IgD-negative memory B cell (primary cell): ENCODE data around the gene PGBD4. TPM values are rescaled to one million over a fixed set of nuclear protein-coding genes. Genes with fewer than 3 reads are reported as not detected.

ENCODE experiments used
- H3K27ac Mint-ChIP-seq, 3 donors: one replicate each; pipeline ENCODE4 v1.8.0; 2020 to 2022; ENCODE audit warnings: mild to moderate bottlenecking in 3 of 3, mixed read lengths in 3 of 3, moderate library complexity in 1 of 3
- H3K27me3 Mint-ChIP-seq: one replicate; pipeline ENCODE4 v1.8.0; 2021; ENCODE audit warnings: mixed read lengths
- H3K36me3 Mint-ChIP-seq: one replicate; pipeline ENCODE4 v1.8.0; 2020; ENCODE audit warnings: mild to moderate bottlenecking, mixed read lengths
- H3K4me1 Mint-ChIP-seq, 3 donors: one replicate each; pipeline ENCODE4 v1.8.0; 2020 to 2022; ENCODE audit warnings: mixed read lengths in 3 of 3, mild to moderate bottlenecking in 1 of 3
- H3K4me3 Mint-ChIP-seq, 4 donors: one replicate each; pipeline ENCODE4 v1.8.0; 2020 to 2022; ENCODE audit warnings: mild to moderate bottlenecking in 4 of 4, mixed read lengths in 4 of 4, moderate library complexity in 3 of 4
- H3K9me3 Mint-ChIP-seq, 3 donors: one replicate each; pipeline ENCODE4 v1.8.0; 2020 to 2021; ENCODE audit warnings: mixed read lengths in 3 of 3, mild to moderate bottlenecking in 1 of 3
- polyA plus RNA-seq: library from polyadenylated mRNA; unstranded; fragments of 300-500 nt; fragmentation: Illumina TruSeq; gene quantifications from one replicate; pipeline ENCODE4 v1.2.3, GENCODE V29; 2021

The PGBD4 gene
- 0.71 TPM for polyA plus RNA-seq

DNA sequence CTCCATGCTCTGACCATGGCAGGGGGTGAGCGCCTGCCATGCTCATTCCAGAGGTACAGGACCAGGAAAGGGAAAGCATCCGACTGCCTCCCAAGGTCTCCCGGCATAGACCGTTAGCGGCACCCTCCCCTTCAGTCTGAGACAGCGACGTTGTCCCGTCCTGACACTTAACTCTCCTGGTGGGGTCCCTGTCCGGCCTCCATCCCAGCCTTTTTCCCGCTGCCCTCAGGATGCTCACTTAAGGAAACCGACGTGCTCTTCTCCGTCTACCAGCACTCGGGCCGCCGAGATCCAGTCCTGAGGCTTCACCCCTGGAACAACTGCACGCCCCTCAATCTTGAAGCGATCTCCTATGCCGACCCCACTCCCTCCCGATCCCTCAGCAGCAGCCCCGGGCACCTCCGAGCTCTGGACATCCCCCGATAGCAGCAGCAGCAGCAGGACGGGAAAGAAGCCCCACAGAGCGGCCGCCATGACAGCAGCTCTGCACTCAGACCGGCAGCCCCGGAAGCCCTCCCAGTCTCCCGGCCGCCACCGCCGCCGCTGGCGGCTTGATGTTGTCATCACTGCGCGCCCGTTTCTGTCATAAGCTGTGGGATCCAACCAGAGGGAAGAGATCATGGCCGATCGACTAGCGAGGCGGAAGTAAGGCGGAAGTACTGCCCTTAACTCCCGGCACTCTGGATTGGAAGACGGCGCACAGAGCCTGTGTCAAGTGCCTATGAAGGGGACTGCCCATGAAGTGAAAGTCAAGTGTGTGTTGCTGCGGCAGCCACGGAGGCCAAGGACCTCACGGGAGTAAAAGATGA, at the start of gene PGBD4, which contains the start of gene EMC7:
Gene PGBD4 (plus strand): TSS at position 718 of the 809 bp plus-strand sequence. CDS start 449 bp downstream, outside the sequence.
Gene EMC7 (minus strand): TSS at position 497 of the 809 bp plus-strand sequence. CDS start 23 bp downstream, at position 474.
- Mint-ChIP-seq H3K4me1 (peaks cover 13 to 36% (median 19%) of the 10 kb centered on the region in 3 donors), H3K27ac (peak within 1 kb of the TSS; percentile 79 to 99 (median 98)), H3K4me3 (peak within 1 kb of the TSS; percentile 76 to 100 (median 97)), H3K27me3 (no peaks in the 10 kb centered on the region), H3K9me3 (peaks cover 0 to 4% (median 0%) of the 10 kb centered on the region in 3 donors), H3K36me3 (peaks cover 6% of the 10 kb centered on the region)

- peaks cover 12 to 25% (median 21%) of the 10 kb centered on the region in 3 donors for H3K9me3 Mint-ChIP-seq
- no peak overlapping the region for H3K27ac Mint-ChIP-seq
- H3K4me3 Mint-ChIP-seq = no peak overlapping the region
- peaks cover 0 to 1% (median 0%) of the 10 kb centered on the region in 3 donors for H3K4me1 Mint-ChIP-seq
- peaks cover 3% of the 10 kb centered on the region for H3K36me3 Mint-ChIP-seq
- H3K27me3 Mint-ChIP-seq = no peaks in the 10 kb centered on the region
These were observed 47.7 kb upstream of the PGBD4 start for GRCh38 chr15:34054081-34054707.

- Mint-ChIP-seq H3K27ac (no peak overlapping the region), H3K27me3 (no peaks in the 10 kb centered on the region), H3K4me1 (peaks cover 0 to 1% (median 0%) of the 10 kb centered on the region in 3 donors), H3K4me3 (no peak overlapping the region), H3K9me3 (peaks cover 2 to 14% (median 7%) of the 10 kb centered on the region in 3 donors), H3K36me3 (peaks cover 1% of the 10 kb centered on the region)
These were observed 45.9 kb upstream of the PGBD4 start for GRCh38 chr15:34055868-34056595.

DNA sequence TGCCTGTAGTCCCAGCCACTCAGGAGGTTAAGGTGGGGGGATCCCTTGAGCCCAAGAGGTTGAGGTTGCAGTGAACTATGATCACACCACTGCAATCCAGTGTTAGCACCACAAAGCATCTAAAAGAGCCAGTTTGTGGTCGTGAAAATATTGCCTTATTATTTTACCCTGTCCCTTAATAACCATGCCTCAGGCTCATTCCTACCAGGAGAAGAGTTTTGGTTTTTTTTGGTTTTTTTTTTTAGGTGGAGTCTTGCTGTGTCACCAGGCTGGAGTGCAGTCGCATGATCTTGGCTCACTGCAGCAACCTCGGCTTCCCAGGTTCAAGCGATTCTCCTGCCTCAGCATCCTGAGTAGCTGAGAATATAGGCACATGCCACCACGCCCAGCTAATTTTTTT, 45.0 kb upstream of the PGBD4 start:
- no peak overlapping the region for H3K4me3 Mint-ChIP-seq
- H3K36me3 Mint-ChIP-seq = peaks cover 1% of the 10 kb centered on the region
- peaks cover 0 to 6% (median 0%) of the 10 kb centered on the region in 3 donors for H3K9me3 Mint-ChIP-seq
- peaks cover 0 to 3% (median 1%) of the 10 kb centered on the region in 3 donors for H3K4me1 Mint-ChIP-seq
- no peak overlapping the region for H3K27ac Mint-ChIP-seq
- H3K27me3 Mint-ChIP-seq = no peaks in the 10 kb centered on the region

- Mint-ChIP-seq H3K27me3 (no peaks in the 10 kb centered on the region), H3K9me3 (no peaks in the 10 kb centered on the region), H3K4me3 (no peak overlapping the region), H3K36me3 (peaks cover 1% of the 10 kb centered on the region), H3K4me1 (peaks cover 0 to 4% (median 4%) of the 10 kb centered on the region in 3 donors), H3K27ac (peak overlapping the region in 1 of 3 donors; percentile 1)
These were observed 42.4 kb upstream of the PGBD4 start for GRCh38 chr15:34059476-34059875.

- Mint-ChIP-seq H3K4me3 (no peak overlapping the region), H3K9me3 (no peaks in the 10 kb centered on the region), H3K27ac (no peak overlapping the region), H3K36me3 (peaks cover 1% of the 10 kb centered on the region), H3K27me3 (no peaks in the 10 kb centered on the region), H3K4me1 (peaks cover 0 to 4% (median 4%) of the 10 kb centered on the region in 3 donors)
These were observed 41.9 kb upstream of the PGBD4 start for GRCh38 chr15:34059946-34060345.

DNA sequence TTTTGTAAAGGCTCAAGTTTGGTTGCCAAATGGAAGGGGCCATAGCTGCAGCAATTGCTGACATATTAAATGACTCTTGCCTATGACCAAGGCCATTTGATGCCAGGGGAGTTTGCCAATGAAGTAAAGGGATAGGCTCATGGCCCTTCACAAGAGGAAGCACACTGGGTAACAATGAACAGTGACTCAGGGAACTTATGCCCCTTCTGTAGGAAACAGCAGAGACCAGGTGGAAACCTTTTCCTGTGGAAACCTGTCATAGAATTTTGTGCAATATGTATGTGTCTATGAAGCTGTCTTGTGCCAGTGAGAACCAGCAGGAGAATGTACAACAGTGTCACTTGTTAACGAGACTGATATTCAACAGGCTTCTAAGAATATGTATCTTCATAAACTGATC, 37.4 kb upstream of the PGBD4 start:
- Mint-ChIP-seq H3K27ac (no peak overlapping the region), H3K27me3 (no peaks in the 10 kb centered on the region), H3K36me3 (peaks cover 1% of the 10 kb centered on the region)

DNA sequence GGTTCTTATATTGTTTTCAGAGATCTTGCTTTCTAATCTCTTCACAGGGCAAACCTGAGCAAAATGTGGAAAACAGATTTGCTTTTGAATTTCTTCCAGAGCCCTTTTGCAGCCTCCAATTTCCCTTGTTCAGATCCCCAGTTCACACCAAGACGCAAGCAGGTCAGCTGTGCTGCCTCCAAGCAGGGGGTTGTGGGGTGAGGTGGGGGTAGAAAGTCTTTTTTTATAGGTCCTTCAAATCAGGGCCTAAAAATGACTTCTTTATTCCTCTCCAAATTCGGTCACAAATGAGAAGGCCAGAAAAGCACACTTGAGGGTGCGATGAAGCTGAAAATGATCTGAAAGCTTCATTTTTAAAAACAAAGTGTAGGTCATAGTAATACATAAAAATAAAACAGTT, 36.6 kb upstream of the PGBD4 start:
- Mint-ChIP-seq H3K27me3 (no peaks in the 10 kb centered on the region), H3K27ac (no peak overlapping the region), H3K9me3 (no peaks in the 10 kb centered on the region), H3K36me3 (peaks cover 1% of the 10 kb centered on the region), H3K4me3 (no peak overlapping the region), H3K4me1 (peaks cover 0 to 4% (median 2%) of the 10 kb centered on the region in 3 donors)

More for the DNA sequence above, 37.4 kb upstream of the PGBD4 start:
- Mint-ChIP-seq H3K4me3 (no peak overlapping the region), H3K9me3 (no peaks in the 10 kb centered on the region), H3K4me1 (peaks cover 0 to 4% (median 2%) of the 10 kb centered on the region in 3 donors)

DNA sequence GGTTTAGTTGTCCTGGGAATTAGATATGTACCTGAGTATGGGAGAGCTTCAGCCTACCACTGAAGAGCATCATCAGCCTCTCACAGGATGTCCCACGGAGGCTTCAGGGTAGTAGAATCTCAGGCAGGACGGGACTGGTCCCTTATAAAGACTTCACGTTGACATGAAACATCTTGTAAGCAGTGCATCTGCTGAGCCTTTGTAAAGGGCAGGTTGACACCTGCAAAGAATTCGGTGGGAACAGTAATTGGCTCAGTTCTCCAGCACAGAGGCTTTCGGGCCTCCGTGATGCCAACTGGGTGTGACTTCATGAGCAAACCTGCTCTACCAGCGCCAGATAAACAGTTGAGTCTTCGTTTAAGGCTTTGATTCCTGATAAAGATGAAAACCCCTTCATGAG, 35.9 kb upstream of the PGBD4 start:
- Mint-ChIP-seq H3K27me3 (no peaks in the 10 kb centered on the region), H3K9me3 (no peaks in the 10 kb centered on the region), H3K27ac (no peak overlapping the region), H3K36me3 (peaks cover 1% of the 10 kb centered on the region), H3K4me1 (peaks cover 0 to 4% (median 2%) of the 10 kb centered on the region in 3 donors), H3K4me3 (no peak overlapping the region)

DNA sequence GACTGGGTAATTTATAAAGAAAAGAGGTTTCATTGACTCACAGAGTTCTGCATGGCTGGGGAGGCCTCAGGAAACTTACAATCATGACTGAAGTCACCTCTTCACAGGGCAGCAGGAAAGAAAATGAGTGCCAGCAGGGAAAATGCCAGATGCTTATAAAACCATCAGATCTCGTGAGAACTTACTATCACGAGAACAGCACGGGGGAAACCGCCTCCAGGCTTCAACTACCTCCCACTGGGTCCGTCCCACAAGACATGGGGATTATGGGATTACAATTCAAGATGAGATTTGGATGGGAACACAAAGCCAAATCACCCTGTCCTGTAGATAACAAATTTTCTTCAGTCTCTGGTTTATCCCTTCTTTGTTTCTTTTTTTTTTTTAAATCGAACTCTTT, 31.9 kb upstream of the PGBD4 start:
- peaks cover 5% of the 10 kb centered on the region for H3K36me3 Mint-ChIP-seq
- H3K4me3 Mint-ChIP-seq = no peak overlapping the region
- no peaks in the 10 kb centered on the region for H3K9me3 Mint-ChIP-seq
- H3K27ac Mint-ChIP-seq = no peak overlapping the region
- H3K27me3 Mint-ChIP-seq = no peaks in the 10 kb centered on the region
- H3K4me1 Mint-ChIP-seq = no peaks in the 10 kb centered on the region

- no peak overlapping the region for H3K27ac Mint-ChIP-seq
- no peaks in the 10 kb centered on the region for H3K27me3 Mint-ChIP-seq
- H3K36me3 Mint-ChIP-seq = peaks cover 5% of the 10 kb centered on the region
- H3K4me1 Mint-ChIP-seq = no peaks in the 10 kb centered on the region
- H3K4me3 Mint-ChIP-seq = no peak overlapping the region
- H3K9me3 Mint-ChIP-seq = no peaks in the 10 kb centered on the region
These were observed 25.1 kb upstream of the PGBD4 start for GRCh38 chr15:34076785-34077184.

GRCh38 chr15:34078900-34079299, 23.0 kb upstream of the PGBD4 start:
- Mint-ChIP-seq H3K27me3 (no peaks in the 10 kb centered on the region), H3K9me3 (no peaks in the 10 kb centered on the region), H3K27ac (no peak overlapping the region), H3K4me3 (no peak overlapping the region), H3K4me1 (no peaks in the 10 kb centered on the region), H3K36me3 (peaks cover 9% of the 10 kb centered on the region)

GRCh38 chr15:34079904-34080303, 22.0 kb upstream of the PGBD4 start:
- H3K27me3 Mint-ChIP-seq = no peaks in the 10 kb centered on the region
- no peaks in the 10 kb centered on the region for H3K4me1 Mint-ChIP-seq
- H3K27ac Mint-ChIP-seq = no peak overlapping the region
- H3K4me3 Mint-ChIP-seq = no peak overlapping the region
- no peaks in the 10 kb centered on the region for H3K9me3 Mint-ChIP-seq
- H3K36me3 Mint-ChIP-seq = peaks cover 5% of the 10 kb centered on the region

DNA sequence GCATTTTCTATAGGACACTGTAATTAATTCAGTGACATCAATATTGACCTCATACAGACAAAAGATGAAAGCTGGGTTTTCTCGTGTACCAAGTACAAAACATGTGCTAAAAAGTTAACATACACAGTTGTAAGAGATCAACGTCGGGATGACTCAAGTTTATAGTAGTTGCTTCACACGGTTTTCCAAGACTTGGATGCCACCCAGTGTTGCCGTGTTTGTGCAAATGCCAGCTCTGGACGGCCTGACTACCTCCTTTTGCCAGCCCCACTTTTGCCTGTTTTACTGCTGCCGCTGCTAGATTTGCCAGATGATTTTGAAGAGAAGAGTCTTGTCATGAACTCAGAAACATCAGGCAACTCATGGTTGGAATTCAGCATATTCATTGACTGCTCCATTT, 17.8 kb upstream of the PGBD4 start:
- no peak overlapping the region for H3K4me3 Mint-ChIP-seq
- H3K27me3 Mint-ChIP-seq = no peaks in the 10 kb centered on the region
- H3K4me1 Mint-ChIP-seq = no peaks in the 10 kb centered on the region
- no peak overlapping the region for H3K27ac Mint-ChIP-seq
- peaks cover 5% of the 10 kb centered on the region for H3K36me3 Mint-ChIP-seq
- H3K9me3 Mint-ChIP-seq = no peaks in the 10 kb centered on the region

- Mint-ChIP-seq H3K27me3 (no peaks in the 10 kb centered on the region), H3K4me3 (no peak overlapping the region), H3K27ac (no peak overlapping the region), H3K36me3 (peaks cover 5% of the 10 kb centered on the region), H3K4me1 (peaks cover 3 to 4% (median 4%) of the 10 kb centered on the region in 3 donors), H3K9me3 (no peaks in the 10 kb centered on the region)
These were observed 16.1 kb upstream of the PGBD4 start for GRCh38 chr15:34085746-34086145.
